Measurements from ENCODE around the gene PCGF2.

PCGF2 gene

GRCh38 chr17:38716368-38717005, 31.6 kb downstream of the PCGF2 start:
- DNase-seq = no peak

GRCh38 chr17:38715216-38715943, 32.8 kb downstream of the PCGF2 start:
- no peak for DNase-seq

- no peak for DNase-seq
Observed at GRCh38 chr17:38713456-38714075, 34.6 kb downstream of the PCGF2 start.

- no peak for DNase-seq
Observed at GRCh38 chr17:38712593-38712992, 35.5 kb downstream of the PCGF2 start.

- DNase-seq = no peak
Observed at GRCh38 chr17:38711792-38712571, 36.2 kb downstream of the PCGF2 start.

- no peak for DNase-seq
Observed at GRCh38 chr17:38710985-38711384, 37.2 kb downstream of the PCGF2 start.

- DNase-seq = no peak
Observed at GRCh38 chr17:38710604-38710962, 37.6 kb downstream of the PCGF2 start.

GRCh38 chr17:38709864-38710603, 38.1 kb downstream of the PCGF2 start:
- DNase-seq = no peak

- no peak for DNase-seq
Observed at GRCh38 chr17:38709104-38709820, 38.9 kb downstream of the PCGF2 start.

- no peak for DNase-seq
Observed at GRCh38 chr17:38707678-38708351, 40.3 kb downstream of the PCGF2 start.

- DNase-seq = peak; percentile 59 to 67
Observed at GRCh38 chr17:38706505-38707216, 41.5 kb downstream of the PCGF2 start.

- peak; percentile 50 to 62 for DNase-seq
Observed at GRCh38 chr17:38705803-38706504, 42.2 kb downstream of the PCGF2 start.

GRCh38 chr17:38705523-38705802, 42.7 kb downstream of the PCGF2 start:
- DNase-seq = no peak

GRCh38 chr17:38704606-38705522, 43.3 kb downstream of the PCGF2 start, which contains the start of gene MLLT6:
MLLT6 (plus strand) TSS chr17:38705273; CDS start chr17:38705633, 360 bp downstream.
- peak; percentile 88 to 95 for DNase-seq

- DNase-seq = peak; percentile 86 to 92
Observed at GRCh38 chr17:38703742-38704605, 44.2 kb downstream of the PCGF2 start.

- DNase-seq = peak; percentile 50 to 59
Observed at GRCh38 chr17:38702916-38703741, 45.0 kb downstream of the PCGF2 start.

Data from activated CD4-positive, alpha-beta T cell treated with anti-CD3 and anti-CD28 coated beads for 4 hours (primary cell).